ENCODE results near the gene CPLX3.

Gene CPLX3

GRCh38 chr15:74815121-74815934 lies 11.1 kb upstream of the CPLX3 start:
- TF ChIP-seq, protein P1, sequence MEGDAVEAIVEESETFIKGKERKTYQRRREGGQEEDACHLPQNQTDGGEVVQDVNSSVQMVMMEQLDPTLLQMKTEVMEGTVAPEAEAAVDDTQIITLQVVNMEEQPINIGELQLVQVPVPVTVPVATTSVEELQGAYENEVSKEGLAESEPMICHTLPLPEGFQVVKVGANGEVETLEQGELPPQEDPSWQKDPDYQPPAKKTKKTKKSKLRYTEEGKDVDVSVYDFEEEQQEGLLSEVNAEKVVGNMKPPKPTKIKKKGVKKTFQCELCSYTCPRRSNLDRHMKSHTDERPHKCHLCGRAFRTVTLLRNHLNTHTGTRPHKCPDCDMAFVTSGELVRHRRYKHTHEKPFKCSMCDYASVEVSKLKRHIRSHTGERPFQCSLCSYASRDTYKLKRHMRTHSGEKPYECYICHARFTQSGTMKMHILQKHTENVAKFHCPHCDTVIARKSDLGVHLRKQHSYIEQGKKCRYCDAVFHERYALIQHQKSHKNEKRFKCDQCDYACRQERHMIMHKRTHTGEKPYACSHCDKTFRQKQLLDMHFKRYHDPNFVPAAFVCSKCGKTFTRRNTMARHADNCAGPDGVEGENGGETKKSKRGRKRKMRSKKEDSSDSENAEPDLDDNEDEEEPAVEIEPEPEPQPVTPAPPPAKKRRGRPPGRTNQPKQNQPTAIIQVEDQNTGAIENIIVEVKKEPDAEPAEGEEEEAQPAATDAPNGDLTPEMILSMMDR (IDR thresholded peaks at IDR 0.05), result no peak

GRCh38 chr15:74815961-74816360 lies 10.5 kb upstream of the CPLX3 start:
- TF ChIP-seq, protein P1 (IDR thresholded peaks at IDR 0.05), result no peak

GRCh38 chr15:74816624-74817369 lies 9.6 kb upstream of the CPLX3 start:
- TF ChIP-seq, protein P1 (IDR thresholded peaks at IDR 0.05), result no peak

DNA sequence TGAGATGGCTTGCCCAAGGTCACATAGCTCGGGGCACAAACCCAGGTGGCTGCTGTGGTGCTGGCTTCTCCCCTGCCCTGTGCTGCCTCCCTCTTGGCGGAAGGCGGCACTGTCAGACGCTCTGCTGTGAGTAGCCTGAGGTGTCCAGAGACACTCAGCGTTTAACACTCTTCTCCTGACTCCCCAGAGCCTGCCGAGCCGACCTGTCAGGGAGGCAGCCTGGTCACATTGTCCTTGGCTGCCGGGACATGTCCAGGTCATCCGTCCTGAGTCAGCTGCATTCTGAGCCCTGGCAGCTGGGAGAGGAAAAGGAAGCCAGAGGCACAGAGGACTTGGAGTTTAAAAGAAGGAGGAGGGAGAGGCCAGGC lies 9.1 kb upstream of the CPLX3 start:
- TF ChIP-seq, protein P1 (IDR thresholded peaks at IDR 0.05), result no peak; the same call in 1 of the 2 replicates

- TF ChIP-seq, protein P1 (IDR thresholded peaks at IDR 0.05), result no peak
These were observed 6.4 kb upstream of the CPLX3 start for GRCh38 chr15:74820056-74820455.

DNA sequence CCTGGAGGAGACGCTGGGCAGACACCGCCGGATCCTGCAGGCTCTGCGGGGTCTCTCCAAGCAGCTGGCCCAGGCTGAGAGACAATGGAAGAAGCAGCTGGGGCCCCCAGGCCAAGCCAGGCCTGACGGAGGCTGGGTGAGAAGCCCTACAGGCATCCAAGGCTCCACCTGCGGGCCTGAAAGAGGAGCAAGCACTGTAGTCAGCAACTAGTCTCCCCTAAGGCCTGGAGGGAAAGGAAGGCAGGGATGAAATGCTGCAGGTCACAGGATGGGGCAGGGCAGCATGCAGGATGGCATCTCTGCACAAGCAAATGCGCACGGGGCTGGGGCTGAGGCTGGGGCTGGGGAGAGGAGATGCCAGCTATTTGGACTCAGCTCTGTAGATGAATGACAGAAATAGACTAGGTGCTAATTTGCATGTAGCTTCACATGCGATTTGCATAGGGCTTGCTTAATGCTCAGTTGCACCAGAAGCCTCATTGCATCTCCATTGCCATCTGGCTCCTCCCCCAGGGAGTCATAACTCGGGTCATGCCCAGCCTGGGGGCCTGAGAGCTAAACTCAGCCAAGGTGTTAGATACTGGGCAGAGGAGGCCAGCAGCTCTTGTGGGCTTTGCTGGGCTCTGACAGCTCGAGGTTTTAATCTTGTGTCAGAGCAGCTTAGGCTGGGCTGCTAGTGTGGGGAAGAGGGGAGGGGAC lies 5.2 kb upstream of the CPLX3 start:
- TF ChIP-seq, protein P1 (IDR thresholded peaks at IDR 0.05), result no peak

DNA sequence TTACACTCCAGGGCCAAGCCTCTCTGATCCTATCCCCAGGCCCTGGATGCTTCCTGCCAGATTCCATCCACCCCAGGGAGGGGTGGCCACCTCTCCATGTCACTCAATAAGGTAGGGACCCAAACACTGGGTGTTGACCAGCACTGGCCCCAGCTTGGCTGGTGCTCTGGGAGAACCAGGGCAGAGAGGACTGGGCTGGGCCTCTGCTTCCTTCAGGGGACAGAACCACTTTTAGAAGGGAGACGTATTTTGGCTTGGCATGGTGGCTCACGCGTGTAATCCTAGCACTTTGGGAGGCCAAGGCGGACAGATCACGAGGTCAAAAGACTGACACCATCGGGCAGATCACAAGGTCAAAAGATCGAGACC lies 4.7 kb upstream of the CPLX3 start:
- TF ChIP-seq, protein P1 (IDR thresholded peaks at IDR 0.05), result no peak
